Measurements from ENCODE around the gene UBTF. TPM values are rescaled to one million over a fixed set of nuclear protein-coding genes. Genes with fewer than 3 reads are reported as not detected.

UBTF gene
- total and polyA plus RNA-seq, 9 of the 15 experiments (the other 6 are each of a cell fraction or from before 2014, with no cell fraction given): 1.2 to 113 (median 83.6) TPM

DNA sequence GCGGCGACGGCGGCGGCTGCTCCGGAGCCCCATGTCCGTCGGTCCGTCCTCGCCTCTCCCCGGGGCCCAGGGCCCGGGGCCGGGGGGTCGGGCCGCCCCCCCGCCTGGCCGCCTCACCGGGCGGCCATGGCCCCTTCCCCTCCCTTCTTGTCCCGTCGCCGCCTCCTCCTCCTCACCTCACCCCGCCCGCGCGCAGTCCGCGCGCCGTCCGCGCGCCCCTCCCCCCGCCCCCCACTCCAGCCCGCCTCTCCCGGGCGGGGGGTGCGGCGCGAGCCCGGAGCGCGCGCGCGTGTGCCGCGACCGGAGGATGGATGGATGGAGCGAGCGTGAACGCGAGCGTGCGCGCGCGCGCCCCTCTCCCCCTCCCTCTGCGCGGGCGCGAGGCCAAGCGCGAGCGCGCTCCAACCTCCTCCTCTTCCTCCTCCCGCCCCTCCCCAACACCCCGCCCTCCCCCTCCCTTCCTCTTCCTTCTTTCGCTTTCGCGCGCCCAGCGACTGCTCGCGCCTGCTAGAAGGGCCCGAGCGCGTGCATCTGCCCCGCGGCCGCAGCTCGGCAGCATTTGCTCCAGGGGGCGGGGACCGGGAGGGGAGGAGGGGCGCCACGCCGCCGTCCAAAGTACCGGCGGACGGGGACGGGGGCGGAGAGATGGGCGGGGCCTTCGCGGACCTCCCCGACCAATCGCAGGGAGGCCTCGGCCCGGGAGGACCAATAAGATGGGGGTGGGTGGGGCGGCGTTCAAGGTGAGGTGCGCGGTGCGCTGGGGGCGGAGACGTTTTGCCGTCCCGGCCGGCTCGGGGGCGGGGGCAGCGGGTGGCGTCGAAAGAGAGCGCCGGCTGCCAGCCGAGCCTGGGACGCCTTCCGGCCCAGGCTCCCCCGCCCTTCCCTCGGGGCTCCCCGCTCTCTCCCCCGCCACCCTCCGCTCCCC lies 19.7 kb downstream of the UBTF start, which contains the start of gene ATXN7L3 (continued):
- no peak for TF ChIP-seq MLX (CRISPR knock-in tag; conservative IDR thresholded peaks at IDR 0.05)
- TF ChIP-seq ZNF696 (CRISPR knock-in tag; conservative IDR thresholded peaks at IDR 0.05): no peak
- peak; percentile 70; the same call in 1 of the 2 replicates for TF ChIP-seq ZNF175 (CRISPR knock-in tag; IDR thresholded peaks at IDR 0.05; ENCODE audit: low read depth)
- peak; percentile 88 for TF ChIP-seq NFYB (IDR thresholded peaks at IDR 0.05; ENCODE audit: extremely low read depth, insufficient read length)
- no peak for TF ChIP-seq MEIS2 (IDR thresholded peaks at IDR 0.05; ENCODE audit: partially characterized antibody)
- TF ChIP-seq ETV1 (tag; conservative IDR thresholded peaks at IDR 0.05; ENCODE audit: low read depth): 0 out of 2 replicates have a peak, but pooled peaks have one; percentile 10
- no peak for TF ChIP-seq RBBP5 (IDR thresholded peaks at IDR 0.05; ENCODE audit: borderline replicate concordance, insufficient read depth, low read length, poor library complexity, severe bottlenecking)
- TF ChIP-seq POLR2AphosphoS5 (IDR thresholded peaks at IDR 0.05; ENCODE audit: control insufficient read depth, insufficient read depth, low read depth, low read length): 0 out of 2 replicates have a peak, but pooled peaks have one; percentile 5
- TF ChIP-seq ZBTB43 (CRISPR knock-in tag; IDR thresholded peaks at IDR 0.05): no peak
- TF ChIP-seq CSDE1 (IDR thresholded peaks at IDR 0.05): no peak
- peak in 1 of 2 experiments; percentile 95; a peak in 3 of 4 replicates for TF ChIP-seq MAZ (CRISPR knock-in tag; conservative IDR thresholded peaks at IDR 0.05 in 1 of 2, IDR thresholded peaks at IDR 0.05 in 1 of 2)
- peak; percentile 94 for TF ChIP-seq ZNF197 (CRISPR knock-in tag; IDR thresholded peaks at IDR 0.05; ENCODE audit: low read depth)
- no peak for TF ChIP-seq RNF2 (IDR thresholded peaks at IDR 0.05)
- peak; percentile 74 for TF ChIP-seq EGR1 (conservative IDR thresholded peaks at IDR 0.05)
- TF ChIP-seq POLR2H (tag; IDR thresholded peaks at IDR 0.05; ENCODE audit: low read depth): peak; percentile 63
- TF ChIP-seq ATF1 (CRISPR knock-in tag; IDR thresholded peaks at IDR 0.05): peak; percentile 64; the same call in 1 of the 2 replicates
- TF ChIP-seq ATF1 (tag; IDR thresholded peaks at IDR 0.05): peak; percentile 54; the same call in 1 of the 2 replicates
- peak; percentile 72 for TF ChIP-seq RBM25 (IDR thresholded peaks at IDR 0.05; ENCODE audit: low read depth, low read length, severe bottlenecking)
- TF ChIP-seq ESRRA (IDR thresholded peaks at IDR 0.05; ENCODE audit: borderline replicate concordance, low read depth): no peak
- TF ChIP-seq ZMIZ1 (IDR thresholded peaks at IDR 0.05; ENCODE audit: low read depth in 2 of 2, low read length in 2 of 2): 0 out of 4 replicates have a peak, but pooled peaks of 1 of the 2 experiments have one; percentile 38
- TF ChIP-seq KLF16 (IDR thresholded peaks at IDR 0.05): no peak
- TF ChIP-seq FOXJ3 (CRISPR knock-in tag; IDR thresholded peaks at IDR 0.05): no peak

Data from K562 (cell line).